ENCODE data around the gene IZUMO2.

The IZUMO2 gene

DNA sequence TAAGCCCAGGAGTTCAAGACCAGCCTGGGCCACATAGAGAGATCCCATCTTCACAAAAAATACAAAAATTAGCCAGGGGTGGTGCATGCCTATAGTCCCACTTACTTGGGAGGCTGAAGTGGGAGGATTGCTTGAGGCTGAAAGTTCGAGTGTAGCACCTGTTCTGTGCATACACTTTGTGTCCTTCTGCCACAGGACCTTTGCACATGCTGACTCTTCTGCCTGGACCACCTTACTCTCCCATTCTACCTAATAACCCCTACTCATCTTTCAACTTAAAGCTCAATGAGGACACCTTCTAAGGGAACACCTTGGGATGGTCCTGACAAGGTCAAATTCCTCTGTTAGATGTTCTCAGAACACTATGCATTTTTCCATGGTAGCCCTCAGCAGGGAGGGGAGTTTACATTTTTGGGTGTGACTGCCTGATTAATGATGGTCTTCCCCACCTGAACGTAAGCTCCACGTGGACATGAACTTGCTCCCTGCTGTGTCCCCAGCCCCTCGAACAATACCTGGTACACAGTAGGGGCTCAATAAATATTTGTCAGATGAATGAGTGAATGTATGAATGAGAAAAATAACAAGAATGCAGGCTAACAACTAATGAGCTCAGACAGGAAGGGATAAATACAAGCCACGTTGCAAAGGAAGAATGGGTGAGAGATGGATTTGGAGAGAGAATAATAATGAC, 11.2 kb upstream of the IZUMO2 start:
- H3K4me3 ChIP-seq (ENCODE audit: low read depth, low read length) = no peak overlapping the region
- no peak overlapping the region for H3K27ac ChIP-seq
- H3K36me3 ChIP-seq (replicated peaks) = no peaks in the 10 kb centered on the region
- DNase-seq = no peak
- TF ChIP-seq, protein P1, sequence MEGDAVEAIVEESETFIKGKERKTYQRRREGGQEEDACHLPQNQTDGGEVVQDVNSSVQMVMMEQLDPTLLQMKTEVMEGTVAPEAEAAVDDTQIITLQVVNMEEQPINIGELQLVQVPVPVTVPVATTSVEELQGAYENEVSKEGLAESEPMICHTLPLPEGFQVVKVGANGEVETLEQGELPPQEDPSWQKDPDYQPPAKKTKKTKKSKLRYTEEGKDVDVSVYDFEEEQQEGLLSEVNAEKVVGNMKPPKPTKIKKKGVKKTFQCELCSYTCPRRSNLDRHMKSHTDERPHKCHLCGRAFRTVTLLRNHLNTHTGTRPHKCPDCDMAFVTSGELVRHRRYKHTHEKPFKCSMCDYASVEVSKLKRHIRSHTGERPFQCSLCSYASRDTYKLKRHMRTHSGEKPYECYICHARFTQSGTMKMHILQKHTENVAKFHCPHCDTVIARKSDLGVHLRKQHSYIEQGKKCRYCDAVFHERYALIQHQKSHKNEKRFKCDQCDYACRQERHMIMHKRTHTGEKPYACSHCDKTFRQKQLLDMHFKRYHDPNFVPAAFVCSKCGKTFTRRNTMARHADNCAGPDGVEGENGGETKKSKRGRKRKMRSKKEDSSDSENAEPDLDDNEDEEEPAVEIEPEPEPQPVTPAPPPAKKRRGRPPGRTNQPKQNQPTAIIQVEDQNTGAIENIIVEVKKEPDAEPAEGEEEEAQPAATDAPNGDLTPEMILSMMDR (IDR thresholded peaks at IDR 0.05; ENCODE audit: low read depth, low read length, missing control alignments) = no peak
- H3K27me3 ChIP-seq (replicated peaks) = no peaks in the 10 kb centered on the region
- in situ Hi-C loops (cut with HindIII; ENCODE audit: low pct_ligation_motif_present, low sequenced_read_pairs) = no loop called here

DNA sequence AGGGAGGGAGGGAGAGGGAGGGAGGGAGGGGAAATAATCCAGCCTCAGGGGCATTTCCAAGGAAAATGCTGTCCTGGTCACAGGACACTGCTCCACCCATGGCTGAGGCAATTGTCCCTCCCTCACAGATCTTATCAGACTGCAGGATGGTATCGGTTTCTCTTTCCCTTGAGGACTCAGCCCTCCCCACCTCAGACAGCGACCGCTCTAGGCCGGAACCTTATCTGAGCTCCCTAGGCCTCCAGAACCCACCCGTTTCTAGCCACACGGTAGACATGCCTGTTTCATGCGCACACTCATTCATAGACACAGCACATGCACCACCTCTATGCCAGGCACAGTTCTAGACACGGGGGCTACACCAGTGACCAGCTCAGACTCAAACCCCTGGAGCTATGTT, 10.0 kb upstream of the IZUMO2 start:
- TF ChIP-seq, protein P1 (IDR thresholded peaks at IDR 0.05; ENCODE audit: low read depth, low read length, missing control alignments) = no peak
- DNase-seq = no peak
- H3K4me3 ChIP-seq (ENCODE audit: low read depth, low read length) = no peak overlapping the region
- H3K27ac ChIP-seq = no peak overlapping the region
- in situ Hi-C loops (cut with HindIII; ENCODE audit: low pct_ligation_motif_present, low sequenced_read_pairs) = no loop called here
- no peaks in the 10 kb centered on the region for H3K27me3 ChIP-seq (replicated peaks)
- H3K36me3 ChIP-seq (replicated peaks) = no peaks in the 10 kb centered on the region

DNA sequence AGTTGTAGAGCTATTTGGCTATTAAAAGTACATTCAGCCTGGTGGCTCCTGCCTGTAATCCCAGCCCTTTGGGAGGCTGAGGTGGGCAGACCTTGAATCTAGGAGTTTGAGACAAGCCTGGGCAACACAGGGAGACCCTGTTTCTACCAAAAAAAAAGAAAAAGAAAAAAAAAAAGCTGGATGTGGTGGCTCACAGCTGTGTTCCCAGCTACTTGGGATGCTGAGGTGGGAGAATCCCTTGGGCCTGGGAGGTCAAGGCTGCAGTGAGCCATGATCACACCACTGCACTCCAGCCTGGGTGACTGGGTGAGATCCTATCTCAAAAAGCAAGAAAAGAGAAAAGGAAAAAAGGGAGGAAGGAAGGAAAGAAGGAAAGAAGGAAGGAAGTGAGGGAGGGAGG, 9.6 kb upstream of the IZUMO2 start:
- no peaks in the 10 kb centered on the region for H3K36me3 ChIP-seq (replicated peaks)
- in situ Hi-C loops (cut with HindIII; ENCODE audit: low pct_ligation_motif_present, low sequenced_read_pairs) = no loop called here
- no peaks in the 10 kb centered on the region for H3K27me3 ChIP-seq (replicated peaks)

DNA sequence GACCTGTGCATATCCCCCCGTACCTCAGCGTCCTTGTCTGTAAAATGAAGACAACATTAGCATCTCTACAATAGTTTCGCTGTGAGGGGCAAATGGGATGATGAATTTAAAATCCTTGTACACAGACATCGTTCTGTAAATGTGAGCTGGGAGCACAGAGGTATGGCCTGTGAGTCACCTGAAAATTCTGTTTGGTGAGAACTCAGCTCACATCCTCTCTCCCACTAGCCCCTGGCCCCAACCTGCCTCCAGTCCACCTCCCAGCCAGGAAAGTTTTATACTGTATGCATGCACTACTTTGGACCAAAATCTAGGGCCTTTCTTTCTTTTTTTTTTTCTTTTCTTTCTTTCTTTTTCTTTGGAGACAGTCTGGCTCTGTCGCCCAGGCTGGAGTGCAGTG, 8.7 kb upstream of the IZUMO2 start:
- Histone ChIP-seq H3K27me3 (replicated peaks) (no peaks in the 10 kb centered on the region), H3K4me3 (ENCODE audit: low read depth, low read length) (no peak overlapping the region), H3K36me3 (replicated peaks) (no peaks in the 10 kb centered on the region), H3K27ac (no peak overlapping the region)
- DNase-seq = no peak
- TF ChIP-seq, protein P1 (IDR thresholded peaks at IDR 0.05; ENCODE audit: low read depth, low read length, missing control alignments) = no peak
- in situ Hi-C loops (cut with HindIII; ENCODE audit: low pct_ligation_motif_present, low sequenced_read_pairs) = no loop called here

More for the DNA sequence above, 9.6 kb upstream of the IZUMO2 start:
- H3K27ac ChIP-seq = no peak overlapping the region
- DNase-seq = no peak
- H3K4me3 ChIP-seq (ENCODE audit: low read depth, low read length) = no peak overlapping the region
- TF ChIP-seq, protein P1 (IDR thresholded peaks at IDR 0.05; ENCODE audit: low read depth, low read length, missing control alignments) = no peak

DNA sequence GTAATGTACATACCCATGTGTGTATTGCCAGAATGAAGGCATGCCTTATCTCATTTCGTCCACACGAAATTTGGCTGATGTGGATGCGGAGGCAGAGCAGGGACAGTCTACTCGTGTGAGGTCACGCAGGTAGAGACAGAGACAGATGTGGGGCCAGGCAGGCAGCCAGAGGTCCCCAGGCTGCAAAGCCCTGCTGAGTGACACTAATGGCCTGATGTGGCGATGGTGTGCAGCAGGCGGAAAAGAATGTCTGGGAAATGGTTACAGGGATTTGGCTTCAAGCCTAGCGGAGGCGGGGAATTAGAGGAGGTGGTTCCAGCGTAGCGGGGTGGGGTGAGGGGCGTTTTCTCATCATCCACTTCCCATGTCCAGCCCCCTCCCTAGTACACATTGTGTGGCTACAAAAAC, 4.2 kb upstream of the IZUMO2 start:
- no peaks in the 10 kb centered on the region for H3K27me3 ChIP-seq (replicated peaks)
- TF ChIP-seq, protein P1 (IDR thresholded peaks at IDR 0.05; ENCODE audit: low read depth, low read length, missing control alignments) = no peak
- no peak for DNase-seq
- in situ Hi-C loops (cut with HindIII; ENCODE audit: low pct_ligation_motif_present, low sequenced_read_pairs) = no loop called here
- H3K27ac ChIP-seq = no peak overlapping the region
- no peaks in the 10 kb centered on the region for H3K36me3 ChIP-seq (replicated peaks)
- no peak overlapping the region for H3K4me3 ChIP-seq (ENCODE audit: low read depth, low read length)

DNA sequence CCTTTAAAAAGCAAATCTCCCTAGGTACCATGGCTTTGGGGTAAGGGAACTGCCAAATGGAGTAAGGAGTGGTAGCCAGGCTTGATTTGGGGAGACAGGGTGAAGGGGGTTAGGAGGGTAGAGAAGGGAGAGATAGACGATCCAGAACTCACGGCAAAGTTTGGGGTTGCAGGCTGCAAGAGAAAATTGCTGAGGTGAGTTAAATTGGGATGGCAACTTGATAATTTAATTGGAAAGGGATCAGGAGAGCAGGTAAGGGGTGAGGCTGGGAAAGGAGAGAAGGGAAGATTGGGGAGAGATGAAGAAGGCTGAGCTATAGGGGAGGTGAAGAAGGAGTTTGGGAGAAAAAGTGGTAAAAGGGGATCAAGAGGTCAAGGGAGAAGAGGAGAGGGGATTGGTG, 4.0 kb downstream of the IZUMO2 start:
- Histone ChIP-seq H3K27ac (no peak overlapping the region), H3K27me3 (replicated peaks) (no peaks in the 10 kb centered on the region), H3K4me3 (ENCODE audit: low read depth, low read length) (no peak overlapping the region), H3K36me3 (replicated peaks) (no peaks in the 10 kb centered on the region)
- TF ChIP-seq, protein P1 (IDR thresholded peaks at IDR 0.05; ENCODE audit: low read depth, low read length, missing control alignments) = no peak
- in situ Hi-C loops (cut with HindIII; ENCODE audit: low pct_ligation_motif_present, low sequenced_read_pairs) = no loop called here
- no peak for DNase-seq
